Stimulated activated CD4-positive, alpha-beta T cell treated with anti-CD3 and anti-CD28 coated beads, Interleukin-4, amount 100 ng/mL, for 48 hours (primary cell): ENCODE measurements around the gene MRPL49.
A peak's percentile ranks its signal among the peaks of the same experiment; 100 is the strongest.
"Not testable (repeated sequence)": the region's sequence is repeated elsewhere in the genome, so short reads cannot be mapped to it uniquely, and the experiment has no call there.

Experiments used
- DNase-seq, 2 donors: peaks; one replicate each; pipeline ENCODE4 v3.0.0-alpha.2; 2020; ENCODE audit warnings: low read depth in 2 of 2

MRPL49 gene

DNA sequence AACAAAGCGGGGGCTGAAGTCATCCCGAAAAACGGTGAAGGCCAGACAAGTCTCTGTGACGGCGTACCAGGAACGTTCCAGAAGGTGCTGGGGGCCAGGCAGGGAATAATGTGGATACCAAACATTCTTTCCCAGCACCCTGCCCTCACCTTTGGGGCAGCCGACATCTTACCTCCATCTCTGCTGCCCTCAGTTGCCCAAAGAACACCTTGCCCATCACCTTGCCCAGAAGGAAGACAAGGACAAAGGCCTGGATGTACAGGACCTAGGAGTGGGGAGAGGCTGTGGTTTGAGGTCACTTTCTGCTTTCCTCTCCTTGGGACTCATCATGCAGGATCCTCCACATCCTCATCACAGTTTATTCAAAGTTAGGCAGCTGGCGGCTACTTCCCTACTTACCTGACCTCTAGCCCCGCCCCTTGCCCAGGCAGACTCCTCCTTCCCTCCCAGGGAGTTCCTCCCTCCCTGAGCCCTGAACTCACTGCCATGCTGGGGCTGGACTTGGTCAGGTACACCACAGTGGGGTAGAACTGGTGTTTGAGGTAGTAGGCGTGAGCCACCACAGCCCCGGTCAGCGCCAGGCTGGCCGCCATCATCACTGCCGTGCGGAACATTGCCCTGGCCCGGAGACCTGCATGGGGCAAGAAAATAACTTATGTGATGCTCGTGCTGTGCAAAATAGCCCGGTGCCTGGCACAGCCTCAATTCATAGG lies 11.0 kb downstream of the MRPL49 start:
- peak; percentile 57 to 67 for DNase-seq

DNA sequence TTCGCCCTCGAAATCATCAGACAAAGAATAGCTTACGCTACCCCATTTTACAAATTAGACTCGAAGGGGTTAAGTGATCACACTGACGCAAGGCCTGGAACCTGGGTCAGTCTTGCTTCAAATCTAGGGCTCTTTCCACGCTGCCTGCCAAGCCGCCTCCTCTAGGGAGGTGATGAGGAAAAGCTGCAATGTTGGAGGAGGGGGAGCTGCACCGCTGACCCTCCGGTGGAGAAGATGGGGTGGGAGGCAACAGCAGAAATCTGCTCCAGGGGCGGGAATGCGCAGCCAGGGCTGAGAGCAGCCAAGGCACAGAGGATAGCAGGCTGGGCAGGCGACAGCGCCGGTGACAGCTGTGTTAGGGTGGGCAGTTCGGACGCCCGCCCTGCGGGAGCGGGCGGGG lies 11.6 kb downstream of the MRPL49 start:
- no peak for DNase-seq

DNA sequence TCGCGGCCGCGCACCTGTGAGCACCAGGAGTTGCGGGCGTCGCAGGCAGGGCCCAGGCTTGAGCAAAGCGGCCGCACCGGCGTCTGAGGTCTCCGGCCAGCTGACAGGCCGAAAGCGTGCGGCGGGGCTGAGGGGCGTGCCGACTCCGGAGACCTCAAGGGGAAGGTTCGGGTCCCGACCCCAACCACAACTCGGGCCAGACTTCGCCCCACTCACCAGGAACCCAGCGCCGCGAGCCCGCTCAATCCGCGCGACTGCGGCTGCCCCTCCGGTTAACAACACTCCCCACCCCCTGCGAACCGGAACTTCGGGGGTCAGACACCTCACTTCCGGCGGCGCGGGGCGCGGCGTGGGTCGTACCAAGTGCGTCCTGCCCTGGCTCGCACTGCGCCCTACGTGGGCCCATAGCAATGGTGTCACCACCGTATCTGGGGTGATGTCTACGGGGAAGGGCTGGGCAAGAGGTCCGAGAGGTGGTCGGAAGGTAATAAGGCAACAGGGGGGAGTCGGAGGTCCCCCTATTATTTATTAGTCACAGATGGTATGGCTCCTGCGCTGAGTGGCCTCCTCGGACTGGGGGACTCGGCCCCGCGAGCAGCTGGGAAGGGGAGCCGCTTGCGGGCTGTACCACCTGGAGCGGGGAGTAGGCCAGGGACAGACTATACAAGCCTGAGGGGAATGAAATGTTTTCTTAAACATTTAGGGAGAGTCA lies 12.3 kb downstream of the MRPL49 start, which contains the start of gene SYVN1:
Gene SYVN1 (minus strand): TSS at position 280 of the 712 bp plus-strand sequence. CDS start 918 bp downstream, outside the sequence.
- DNase-seq, result peak; percentile 86 to 90

DNA sequence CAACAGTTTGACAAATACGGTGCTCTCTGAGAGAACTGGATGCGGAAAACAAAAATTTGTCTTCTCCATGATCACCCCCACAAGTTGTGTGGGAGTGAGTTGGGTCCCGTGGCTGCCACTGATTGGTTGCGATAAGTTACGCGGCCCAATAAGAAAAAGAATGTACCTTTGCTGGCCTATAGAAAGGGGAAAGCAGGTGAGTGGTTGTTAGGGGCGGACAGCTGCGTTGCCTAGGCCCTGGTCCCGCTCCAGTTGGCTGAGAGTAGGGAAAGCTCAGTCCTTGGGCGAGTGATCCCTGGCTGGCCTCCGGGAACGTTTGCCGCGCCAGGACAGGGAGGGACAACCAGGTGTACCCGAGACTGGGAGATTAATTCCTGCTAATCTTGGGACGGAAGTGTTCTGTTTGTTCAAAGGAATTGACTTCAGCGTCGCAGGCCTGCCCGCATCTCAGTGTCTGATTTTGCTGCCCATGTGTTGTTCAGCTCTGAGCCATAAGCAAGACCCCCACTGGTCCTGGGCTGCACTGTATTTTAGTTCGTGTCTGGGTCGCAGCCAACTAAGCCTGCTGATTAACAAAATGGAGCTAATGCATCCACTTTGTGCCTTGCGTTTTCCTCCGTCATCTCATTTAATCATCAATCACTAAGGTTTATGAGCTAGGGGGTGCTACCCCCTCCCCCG lies 13.0 kb downstream of the MRPL49 start:
- DNase-seq, result peak; percentile 63 to 77

DNA sequence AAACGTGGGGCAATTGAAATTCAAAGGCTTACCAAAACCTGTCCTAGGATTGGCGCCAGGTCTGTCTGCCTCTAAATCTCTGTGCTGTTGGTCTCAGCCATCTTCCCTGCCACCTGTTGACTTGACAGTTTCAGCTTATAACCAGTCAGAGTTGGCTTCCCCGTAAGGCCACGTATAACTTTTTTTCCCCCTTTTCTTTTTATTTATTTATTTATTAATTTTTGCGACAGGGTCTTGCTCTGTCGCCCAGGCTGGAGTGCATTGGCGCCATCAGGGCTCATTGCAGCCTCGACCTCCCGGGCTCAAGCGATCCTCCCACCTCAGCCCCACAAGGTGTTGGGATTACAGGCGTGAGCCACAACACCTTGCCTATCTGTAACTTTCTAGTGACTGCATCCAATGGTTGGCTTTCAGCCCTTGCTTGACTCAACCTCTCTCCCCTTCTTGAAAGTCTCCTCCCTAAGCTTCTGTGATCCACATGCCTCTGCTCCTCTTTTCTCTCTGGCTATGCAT lies 13.6 kb downstream of the MRPL49 start:
- DNase-seq, result no peak

DNA sequence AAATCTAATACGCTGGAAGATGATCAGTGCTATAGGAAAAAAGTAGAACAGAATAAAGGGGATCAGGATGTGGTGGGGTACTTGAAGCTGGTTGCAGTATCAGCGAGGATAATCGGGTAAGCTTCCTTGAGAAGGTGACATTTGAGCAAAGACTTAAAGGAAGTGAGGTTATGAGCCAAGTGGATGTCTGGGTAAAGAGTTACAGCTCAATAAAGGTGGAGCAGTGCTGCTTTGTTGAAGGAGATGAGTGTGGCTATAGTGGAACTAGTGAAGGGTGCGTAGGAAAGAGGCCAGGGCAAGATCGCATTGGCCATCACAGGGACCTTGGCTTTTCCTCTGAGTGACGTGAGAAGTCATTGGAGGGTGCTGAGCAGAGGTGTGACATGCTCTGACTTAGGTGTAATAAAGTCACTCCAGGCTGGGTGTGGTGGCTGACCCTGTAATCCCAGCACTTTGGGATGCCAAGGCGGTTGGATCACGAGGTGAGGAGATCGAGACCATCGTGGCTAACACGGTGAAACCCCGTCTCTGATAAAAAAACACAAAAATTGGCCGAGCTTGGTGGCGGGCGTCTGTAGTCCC lies 14.5 kb downstream of the MRPL49 start:
- DNase-seq, result no peak

DNA sequence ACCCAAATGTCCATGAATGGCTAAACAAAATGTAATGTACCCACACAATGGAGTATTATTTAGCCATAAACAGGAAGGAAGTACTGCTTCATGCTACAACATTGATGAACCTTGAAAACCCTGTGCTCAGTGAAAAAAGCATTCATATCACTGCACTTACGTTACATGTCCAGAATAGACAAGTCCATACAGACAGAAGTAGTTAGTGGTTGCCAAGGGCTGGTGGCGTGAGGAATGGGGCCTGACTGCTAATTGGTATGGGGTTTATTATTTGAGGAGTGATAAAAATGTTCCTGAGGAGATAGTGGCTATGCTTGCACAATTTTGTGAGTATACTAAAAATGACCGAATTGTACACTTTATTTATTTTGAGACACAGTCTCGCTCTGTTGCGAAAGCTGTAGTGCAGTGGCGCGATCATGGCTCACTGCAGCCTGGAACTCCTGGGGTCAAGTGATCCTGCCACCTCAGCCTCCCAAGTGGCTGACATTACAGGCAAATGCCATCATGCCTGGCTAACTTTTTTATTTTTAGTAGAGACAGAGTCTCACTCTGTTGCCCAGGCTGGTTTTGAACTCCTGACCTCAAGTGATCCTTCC lies 19.9 kb downstream of the MRPL49 start:
- no peak for DNase-seq

DNA sequence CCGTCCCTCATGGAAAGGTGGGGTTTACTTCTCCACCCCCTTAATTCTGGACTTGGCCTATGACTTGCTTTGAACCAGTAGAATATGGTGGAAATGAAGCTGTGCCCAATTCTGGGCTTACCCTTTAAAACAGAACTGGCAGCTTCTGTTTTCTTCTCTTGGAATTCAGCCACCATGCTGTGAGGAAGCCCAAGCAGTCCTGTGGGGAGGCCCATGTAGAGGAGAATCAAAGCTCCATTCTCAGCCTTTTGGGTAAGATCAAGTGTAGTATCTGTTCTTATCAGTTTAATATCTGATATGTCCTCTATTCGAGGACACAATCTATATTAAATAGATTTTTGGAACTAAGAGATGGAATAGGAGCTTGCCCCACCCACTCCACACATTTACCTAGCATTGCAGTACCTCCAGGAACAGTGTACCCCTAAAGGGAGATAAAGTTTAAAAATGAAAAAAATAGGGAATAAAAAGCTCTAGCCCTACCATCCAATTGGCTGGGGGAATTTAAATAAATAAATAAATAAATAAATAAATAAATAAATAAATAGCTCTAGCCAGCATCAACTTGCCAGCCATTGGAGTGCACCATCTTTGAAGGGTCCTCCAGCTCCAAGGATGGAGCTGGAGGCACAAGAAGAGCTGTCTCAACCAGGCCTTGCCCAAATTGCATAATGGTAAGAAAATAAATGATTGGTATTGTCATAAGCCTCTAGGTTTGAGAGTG lies 25.4 kb downstream of the MRPL49 start:
- no peak for DNase-seq

DNA sequence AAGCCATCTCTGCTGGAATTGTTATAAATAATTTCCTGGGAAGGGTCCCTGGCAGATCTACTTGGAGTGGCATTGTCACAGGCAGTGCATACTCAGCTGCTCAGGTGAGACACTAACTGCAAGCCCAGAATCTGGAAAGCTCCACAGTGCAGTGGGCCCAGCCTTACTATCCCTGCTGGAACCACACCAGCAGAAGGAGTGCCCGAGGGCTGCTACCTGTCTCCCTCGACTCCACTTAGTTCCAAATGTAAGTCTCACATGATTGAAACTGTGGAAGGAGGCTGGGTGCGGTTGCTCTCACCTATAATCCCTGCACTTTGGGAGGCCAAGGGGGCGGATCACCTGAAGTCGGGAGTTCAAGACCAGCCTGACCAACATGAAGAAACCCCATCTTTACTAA lies 26.5 kb downstream of the MRPL49 start:
- DNase-seq, result no peak

DNA sequence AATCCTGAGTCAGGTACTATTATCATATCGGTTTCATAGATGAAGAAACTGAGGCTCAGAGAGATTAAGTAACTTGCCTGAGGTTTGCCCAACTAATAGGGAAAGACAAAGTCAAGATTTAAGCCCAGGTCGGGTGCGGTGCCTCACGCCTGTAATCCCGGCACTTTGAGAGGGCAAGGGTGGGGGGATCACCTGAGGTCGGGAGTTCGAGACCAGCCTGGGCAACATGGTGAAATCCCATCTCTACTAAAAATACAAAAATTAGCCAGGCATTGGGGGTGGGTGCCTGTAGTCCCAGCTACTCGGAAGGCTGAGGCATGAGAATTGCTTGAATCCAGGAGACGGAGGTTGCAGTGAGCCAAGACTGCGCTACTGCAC lies 28.0 kb downstream of the MRPL49 start:
- DNase-seq, result not testable (repeated sequence)

DNA sequence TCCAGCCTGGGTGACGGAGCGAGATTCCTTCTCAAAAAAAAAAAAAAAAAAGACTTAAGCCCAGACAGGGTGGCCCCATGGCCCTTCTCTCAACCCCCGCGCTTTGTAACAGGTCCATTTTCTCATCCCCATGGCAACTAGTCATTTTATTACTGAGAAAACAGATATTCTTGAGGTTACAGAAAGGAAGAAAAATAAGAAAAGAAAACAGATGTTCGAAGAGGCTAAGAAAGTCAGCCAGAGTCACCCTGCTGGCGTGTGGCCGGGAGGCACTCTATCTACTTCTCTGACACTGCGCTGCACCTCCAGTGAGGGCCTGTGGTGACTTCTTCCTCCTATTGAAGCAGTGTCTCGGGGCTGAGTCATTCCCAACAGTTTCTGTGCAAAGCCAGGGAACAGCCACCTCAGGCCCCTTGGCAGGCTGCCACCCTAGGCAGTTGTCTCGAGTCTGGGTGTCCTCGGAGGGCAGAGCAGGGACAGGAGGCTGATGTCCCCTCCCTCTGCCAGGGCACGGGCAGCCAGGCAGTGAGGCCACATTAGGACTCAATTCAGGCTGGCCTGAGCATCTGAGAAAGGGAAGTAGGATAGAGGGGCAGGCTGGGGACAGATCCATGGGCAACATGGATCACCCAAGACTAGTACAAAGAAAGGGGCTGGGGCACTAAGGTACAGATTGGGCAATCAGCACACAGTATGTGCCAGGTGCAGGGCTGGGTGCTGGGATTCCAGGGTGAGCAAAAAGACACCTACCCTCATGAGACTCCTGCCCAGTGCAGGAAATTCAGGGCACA lies 28.6 kb downstream of the MRPL49 start:
- DNase-seq, result peak; percentile 30 to 34

DNA sequence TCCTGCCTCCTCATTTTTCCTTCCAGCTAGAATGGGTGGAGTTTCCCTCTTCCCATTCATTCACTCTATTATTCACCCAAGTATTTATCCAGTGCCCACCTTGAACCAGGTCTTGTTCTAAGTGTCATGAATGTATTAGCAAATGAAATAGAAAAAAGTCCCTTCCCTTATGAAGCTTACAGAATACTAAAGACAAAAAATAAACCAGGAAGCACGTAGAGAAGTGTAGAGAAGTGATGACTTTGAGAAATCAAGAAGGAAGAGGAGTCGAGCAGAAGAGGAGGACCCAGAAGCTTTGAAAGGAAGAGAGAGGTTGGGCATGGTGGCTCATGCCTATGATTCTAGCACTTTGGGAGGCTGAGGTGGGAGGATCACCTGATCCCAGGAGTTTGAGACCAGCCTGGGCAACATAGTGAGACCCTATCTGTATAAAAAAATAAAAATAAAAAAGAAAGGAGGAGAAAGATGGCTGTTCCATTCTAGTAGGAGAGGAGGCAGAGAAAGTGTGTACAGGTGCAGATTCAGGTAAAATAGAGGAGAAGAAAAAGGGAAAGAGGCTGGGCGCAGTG lies 29.3 kb downstream of the MRPL49 start:
- DNase-seq, result no peak

DNA sequence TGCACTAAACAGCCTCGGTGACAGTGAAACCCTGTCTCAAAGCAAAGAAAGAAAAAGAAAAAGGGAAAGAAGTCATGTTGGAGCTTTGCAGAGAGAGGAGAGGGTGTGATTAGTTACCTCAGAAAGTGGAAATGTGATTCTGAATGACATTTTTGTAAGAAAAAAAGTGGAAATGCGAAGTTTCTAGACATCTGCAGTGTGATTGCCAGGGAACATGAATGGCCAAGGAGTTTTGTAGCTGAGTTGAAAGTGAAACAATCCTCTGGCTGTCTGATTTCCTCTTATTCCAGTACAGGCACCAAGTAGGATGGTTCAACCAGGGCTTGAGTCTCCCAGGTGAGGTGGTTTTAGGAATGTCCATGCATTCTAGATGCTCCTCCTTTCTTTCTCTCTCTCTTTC lies 30.0 kb downstream of the MRPL49 start:
- DNase-seq, result no peak

DNA sequence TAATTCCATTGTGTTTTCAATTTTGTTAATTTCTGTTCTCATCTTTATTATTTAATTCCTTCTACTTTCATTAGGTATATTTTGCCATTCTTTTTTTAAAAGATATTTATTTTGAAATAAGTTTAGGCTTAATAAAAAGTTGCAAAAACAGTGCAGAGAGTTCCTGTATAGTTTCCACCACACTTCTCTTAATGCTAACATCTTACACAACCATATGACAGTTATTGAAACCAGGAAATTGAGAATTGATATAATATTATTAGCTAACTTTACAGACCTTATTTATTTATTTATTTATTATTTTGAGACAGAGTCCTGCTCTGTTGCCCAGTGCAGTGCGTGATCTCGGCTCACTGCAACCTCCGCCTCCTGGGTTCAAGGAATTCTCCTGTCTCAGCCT lies 34.1 kb downstream of the MRPL49 start:
- no peak for DNase-seq

DNA sequence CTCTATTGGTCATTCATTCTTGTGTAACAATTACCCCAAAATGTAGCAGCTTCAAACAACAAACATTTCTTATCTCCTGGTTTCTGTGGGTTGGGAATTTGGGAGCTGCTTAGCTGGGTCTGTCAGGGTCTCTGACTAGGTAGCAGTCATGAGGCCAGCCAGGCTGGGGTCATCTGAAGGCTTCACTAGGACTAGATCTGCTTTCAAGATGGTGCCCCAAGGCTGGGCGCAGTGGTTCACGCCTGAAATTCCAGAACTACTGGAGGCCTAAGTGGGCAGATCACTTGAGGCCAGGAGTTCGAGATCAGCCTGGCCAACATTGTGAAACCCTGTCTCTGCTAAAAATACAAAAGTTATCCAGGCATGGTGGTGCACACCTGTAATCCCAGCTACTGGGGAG lies 34.8 kb downstream of the MRPL49 start:
- no peak for DNase-seq

DNA sequence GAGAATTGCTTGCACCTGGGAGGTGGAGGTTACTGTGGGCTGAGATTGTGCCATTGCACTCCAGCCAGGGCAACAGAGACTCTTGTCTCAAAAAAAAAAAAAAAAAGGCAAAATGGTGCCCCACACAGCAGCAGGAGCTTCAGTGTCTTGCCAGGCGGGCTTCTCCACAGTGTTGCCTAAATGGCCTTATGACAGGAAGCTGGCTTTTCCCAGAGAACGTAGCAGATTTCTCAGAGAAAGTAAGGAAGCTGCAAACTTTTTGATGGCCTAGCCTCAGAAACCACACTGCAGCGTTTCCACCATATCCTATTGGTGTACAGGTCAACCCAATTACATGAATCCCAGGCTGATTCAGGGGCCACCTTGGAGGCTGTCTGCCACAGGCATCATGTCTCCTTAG lies 35.2 kb downstream of the MRPL49 start:
- no peak for DNase-seq

DNA sequence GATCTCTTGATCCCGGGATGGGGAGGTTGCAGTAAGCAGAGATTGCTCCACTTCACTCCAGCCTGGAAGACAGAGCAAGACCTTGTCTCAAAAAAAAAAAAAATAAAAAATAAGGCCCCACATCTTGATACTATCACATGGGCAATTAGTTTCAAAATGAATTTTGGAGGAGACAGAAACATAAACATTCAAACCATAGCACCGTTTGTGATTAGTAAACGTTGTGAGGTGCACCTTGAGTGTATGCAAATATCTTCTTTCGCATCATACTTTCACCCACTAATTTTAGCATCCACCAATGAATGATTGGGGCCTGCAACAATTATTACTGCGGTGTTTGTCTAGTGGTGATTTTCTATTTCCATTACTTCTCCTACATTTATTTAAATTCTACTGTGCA lies 36.9 kb downstream of the MRPL49 start:
- DNase-seq, result no peak

DNA sequence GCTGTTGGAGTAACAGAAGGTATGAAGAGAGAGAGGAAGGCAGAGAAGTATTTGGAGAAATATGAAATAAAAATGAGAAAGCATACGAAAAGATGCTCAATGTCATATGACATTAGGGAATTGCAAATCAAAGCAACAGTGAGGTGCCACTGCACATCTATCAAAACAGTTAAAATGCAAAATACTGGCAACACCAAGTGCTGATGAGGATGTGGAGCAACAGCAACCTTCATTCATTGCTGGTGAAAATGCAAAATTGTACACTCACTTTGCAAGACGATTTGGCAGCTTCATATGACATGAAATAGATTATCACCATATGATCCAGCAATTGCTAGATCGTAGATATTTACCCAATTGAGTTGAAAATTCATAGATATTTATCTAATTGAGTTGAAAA lies 38.5 kb downstream of the MRPL49 start:
- no peak for DNase-seq

DNA sequence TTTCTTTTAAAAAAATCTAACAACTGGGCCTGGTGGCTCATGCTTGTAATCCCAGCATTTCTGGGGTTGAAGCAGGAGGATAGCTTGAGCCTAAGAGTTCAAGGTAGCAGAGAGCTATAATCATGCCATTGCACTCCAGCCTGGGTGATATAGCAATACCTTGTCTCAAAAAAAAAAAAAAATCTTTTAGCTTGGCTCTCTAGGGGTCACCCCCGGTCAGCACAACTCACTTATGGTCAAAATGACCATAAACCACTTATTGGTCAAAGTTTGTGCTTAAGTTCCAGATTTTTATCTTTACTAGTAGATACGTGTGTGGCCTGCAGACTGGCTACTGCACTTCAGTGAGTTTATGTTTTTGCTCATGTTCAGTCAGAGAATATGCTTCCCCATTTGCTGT lies 41.6 kb downstream of the MRPL49 start:
- DNase-seq, result no peak
